KG1 (cell line): Measurements from ENCODE around the gene STK39.

Source experiments
- DNase-seq: peaks from one replicate; lab custom pipeline; 2025; lab: John Stamatoyannopoulos, UW

STK39 gene

DNA sequence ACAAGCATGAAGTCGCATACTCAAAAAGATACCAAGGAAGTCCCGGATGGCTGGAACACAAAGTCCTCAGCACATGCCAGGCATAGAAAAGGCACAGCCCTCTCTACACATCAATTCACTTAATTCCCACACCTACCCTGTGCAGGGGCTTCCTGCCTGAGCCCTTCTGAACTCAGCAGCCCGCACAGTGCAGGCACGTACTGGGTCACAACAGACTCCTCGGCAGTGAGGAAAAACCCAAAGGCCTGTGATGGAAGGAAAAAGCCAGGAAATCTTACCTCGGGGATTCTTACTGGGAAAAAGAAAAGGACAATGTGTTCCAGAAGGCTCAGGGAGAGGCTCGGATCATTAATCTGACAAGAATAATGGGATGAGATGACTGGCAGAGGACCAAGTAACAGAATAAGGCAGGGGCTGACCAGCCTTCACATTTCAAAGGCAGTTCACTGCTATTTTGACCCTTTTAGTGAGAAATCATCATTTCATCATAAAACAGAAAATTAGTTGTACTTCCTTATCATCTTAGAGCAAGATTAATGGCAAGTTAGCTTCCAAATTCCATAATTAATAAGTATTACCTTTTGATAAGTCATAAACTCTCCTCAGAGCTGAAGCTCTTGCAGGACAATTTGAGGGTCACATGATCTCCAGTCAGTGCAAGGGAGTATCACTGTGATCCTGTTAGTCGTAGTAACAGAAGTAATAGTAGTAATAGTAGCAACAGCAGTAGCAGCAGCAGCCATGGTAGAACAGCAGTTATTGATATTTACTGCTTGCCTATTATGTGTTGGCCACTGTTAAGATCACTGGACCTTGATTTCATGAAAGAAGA lies 87.4 kb downstream of the STK39 start:
- no peak for DNase-seq

- no peak for DNase-seq
Measured at GRCh38 chr2:168158586-168158985, 88.8 kb downstream of the STK39 start.

DNA sequence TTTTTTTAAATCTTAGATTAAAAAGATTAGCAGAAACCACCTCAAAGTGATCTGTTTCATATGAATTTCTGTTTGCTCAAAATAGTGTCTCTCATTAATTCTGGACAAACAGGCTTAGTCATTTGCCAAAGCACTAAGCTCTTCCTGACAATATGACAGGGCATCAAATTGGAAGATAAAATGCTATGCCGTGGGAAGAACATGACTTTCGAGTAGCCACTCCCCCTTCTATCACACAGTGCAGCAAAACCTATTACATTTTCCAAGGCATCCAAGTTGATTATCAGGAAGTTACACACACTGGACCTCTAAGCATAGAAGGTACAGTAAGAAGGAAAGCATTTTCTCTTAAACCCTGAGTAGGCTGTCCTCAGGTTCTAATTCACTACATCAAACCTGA lies 89.5 kb downstream of the STK39 start:
- DNase-seq = no peak

DNA sequence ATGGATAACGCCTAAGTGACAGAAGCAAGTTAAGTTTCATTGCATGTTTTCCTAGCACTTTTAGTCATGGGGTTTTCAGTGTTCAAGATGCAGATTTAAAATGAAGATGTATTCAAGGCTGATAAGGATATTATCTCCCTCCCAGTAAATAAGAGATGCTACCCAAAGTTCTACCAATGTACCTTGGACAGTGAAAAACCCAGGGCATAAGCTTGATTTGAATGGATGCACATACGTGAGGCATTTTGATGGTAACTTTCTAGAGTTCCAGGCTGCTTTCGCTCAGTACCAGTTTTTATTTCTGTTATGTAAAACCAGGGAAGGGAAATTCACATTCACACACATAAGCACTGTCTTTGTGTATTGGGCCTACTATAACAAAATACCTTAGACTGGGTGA lies 90.3 kb downstream of the STK39 start:
- DNase-seq = no peak

GRCh38 chr2:168156661-168157060 lies 90.7 kb downstream of the STK39 start:
- DNase-seq = no peak

GRCh38 chr2:168155680-168156079 lies 91.7 kb downstream of the STK39 start:
- DNase-seq = no peak

- DNase-seq = no peak
Measured at GRCh38 chr2:168155046-168155445, 92.3 kb downstream of the STK39 start.

GRCh38 chr2:168152902-168153530 lies 94.4 kb downstream of the STK39 start:
- no peak for DNase-seq

- no peak for DNase-seq
Measured at GRCh38 chr2:168149986-168150385, 97.4 kb downstream of the STK39 start.

GRCh38 chr2:168149150-168149974 lies 98.0 kb downstream of the STK39 start:
- DNase-seq = no peak

DNA sequence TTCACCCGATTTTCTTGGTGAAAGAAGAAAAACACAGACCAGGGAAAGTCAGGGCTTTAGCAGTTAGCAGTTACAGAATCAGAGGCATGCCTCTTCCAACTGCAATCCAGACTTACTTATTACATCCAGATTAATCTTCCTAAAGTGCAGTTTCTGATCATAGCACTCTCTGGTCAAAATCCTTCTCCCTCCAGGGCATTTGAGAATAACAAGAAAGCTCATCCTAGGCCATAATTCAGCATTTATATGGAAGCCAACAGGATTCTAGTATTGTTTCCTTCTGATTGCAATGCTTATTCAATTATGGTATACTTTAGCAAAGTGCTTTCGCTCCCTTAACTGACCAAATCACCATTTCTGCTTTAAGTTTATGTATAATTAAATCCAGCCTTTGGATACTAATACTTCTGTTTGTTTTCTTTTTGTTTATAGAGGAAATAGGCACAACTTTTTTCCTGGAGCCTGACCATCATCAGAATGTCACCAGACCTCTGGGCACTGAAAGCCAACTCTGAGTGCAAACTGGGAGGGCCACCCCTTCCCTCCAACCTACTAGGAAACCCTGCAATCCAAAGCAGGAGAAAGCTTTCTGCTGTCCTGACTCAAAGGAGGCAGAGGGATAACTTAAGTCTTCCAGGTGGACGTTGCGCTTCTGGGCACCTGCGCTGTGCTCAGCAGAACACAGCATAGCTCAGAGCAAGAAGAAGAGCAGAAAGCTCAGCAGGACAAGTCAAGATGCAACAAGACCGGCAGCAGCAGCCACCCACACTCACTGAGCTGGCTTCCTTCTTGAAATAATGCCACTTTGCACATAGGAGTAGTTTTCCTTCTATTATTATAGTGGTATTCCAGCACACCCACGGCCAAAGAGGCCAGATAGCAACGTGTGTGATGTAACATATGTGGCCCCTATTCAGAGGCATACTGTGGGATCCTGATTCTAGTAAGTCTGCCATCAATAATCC lies 99.3 kb downstream of the STK39 start:
- no peak for DNase-seq

DNA sequence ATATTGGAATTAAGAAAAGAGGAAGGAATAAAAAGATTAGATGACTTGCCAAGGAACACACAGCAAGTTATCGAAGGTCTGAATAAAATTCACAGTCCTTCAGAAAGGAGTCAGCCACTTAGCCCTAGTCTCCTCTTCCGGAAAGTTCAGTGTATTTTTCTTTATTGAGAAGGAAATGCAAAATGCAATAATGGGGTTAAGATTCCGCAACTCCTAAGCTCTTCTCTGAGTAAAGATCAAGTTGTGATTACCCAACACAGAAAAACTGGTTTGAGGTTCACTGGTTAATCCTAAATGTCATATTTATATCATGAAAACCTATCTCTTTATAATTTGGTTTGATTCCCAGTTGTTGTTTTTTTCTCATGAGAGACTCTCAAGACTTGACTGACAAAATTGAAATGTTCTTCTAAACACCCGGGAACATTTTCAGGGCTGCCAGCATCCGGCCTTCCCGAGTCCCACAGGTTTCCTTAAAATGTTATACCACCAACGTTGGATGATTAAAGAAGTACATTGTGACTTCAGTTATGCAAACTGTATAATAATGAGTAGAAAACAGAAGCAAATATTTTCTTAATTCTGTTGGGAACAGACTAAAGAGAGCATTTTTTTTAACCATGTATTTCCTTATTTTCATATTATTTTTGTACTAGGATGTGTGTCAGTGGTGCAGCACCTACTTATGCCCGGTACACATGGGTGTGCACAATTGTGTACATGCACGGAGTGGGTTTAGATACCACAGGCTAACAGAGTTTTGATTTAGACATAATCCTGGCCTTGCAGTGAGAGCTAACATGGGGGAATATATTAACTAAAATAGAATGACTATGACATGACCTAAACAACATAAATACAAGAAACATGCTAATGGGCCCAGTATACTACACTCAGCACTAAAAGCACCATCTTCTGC lies 100.2 kb downstream of the STK39 start:
- no peak for DNase-seq

DNA sequence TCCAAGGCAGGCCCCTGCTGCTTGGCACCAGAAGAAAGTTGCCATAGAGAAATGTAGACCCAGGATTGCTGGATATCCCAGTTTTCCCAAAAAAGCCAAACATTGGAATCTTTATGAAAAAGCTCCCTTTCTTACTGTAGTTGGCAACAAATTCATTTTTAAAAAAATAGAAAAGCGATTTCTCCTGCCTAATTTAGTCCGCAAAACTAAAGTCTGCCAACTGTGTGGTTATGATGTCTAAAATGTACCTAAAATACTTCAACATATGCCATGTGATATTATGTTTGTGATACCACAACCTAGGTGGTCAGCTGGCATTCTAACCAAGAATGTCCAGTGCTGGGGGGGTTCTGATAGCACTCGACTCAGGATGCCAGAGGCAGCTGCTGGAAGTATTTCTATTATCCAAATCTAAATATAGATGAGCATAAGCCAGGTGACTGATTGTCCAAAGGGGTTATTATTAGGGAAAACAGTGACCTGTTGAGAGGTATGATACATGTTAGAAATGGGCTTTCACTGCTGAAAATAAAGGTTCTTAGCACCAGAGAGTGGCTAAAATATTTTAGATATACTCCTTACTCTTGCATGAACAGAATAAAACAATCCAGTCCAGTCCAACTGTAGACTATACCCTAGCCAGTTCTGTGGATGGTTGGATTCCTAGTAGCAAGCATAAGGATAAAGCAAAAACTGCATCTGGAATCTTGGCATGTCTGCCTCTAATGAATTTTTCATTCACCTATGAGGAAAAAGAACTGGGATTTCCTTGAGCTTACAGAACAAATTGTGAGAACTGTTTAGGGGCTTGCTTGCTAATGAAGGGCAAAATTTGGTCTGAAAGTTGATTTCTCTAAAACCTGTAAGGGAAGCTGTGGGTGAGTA lies 101.7 kb downstream of the STK39 start:
- no peak for DNase-seq

- no peak for DNase-seq
Measured at GRCh38 chr2:168145011-168145410, 102.4 kb downstream of the STK39 start.

DNA sequence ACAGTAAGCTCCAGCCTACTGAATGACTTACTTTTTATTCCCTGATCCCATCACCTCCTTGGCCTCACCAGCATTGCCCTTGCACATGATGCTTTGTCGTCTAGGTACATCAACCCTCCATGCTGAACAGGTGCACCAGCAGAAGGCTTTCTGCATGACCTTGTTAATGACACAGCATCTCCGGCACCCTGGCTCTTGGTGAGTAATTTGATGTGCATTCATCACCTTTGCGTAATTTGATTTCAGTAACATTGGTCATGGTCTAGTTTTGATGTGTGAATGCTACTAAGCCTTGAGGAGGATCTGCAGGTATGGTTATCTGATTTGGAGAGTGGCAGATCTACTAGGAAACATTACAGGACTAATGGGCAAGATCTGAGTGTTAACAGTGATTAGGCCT lies 103.6 kb downstream of the STK39 start:
- DNase-seq = no peak

GRCh38 chr2:168140892-168141291 lies 106.5 kb downstream of the STK39 start:
- DNase-seq = no peak

DNA sequence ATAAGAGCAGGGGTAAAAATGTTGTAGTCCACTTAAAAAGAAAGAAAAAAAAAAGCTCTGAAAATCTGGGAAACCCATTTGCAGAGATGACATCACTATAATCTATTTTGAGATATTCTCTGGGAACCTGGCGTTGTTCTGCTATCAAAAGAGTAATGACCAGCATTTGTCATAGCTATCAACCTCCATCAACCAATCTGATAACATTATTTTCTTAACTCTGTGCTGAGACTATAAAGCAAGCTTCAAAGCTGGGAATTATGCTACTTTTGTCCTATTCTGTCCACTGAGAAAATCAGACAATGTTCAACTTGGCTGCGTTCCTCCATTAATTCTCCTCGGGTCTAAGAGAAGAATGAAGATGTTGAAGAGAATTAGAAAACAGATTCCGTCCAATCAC lies 107.5 kb downstream of the STK39 start:
- DNase-seq = no peak

DNA sequence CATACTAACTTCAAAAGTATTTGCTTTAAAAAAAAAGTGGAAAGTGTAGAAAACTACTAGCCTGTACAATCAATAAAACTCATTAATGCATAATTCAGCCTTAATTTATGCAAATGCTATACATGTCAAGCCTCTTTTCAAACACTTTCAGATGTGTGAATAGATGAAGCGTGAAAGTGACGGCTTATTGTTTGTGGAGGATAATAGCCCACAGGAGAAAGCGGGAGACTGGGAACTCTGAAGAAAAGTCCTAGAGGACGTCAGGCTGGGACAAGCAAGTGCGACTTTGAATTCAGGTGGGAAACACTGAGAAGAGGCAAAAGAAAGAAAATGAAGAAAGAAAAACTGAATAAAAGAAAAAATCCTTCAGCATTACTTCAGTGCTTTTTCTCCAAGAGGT lies 108.5 kb downstream of the STK39 start:
- DNase-seq = no peak

- no peak for DNase-seq
Measured at GRCh38 chr2:168138374-168138773, 109.0 kb downstream of the STK39 start.
